Measurements from ENCODE around the gene ACD. TPM values are rescaled to one million over a fixed set of nuclear protein-coding genes. Genes with fewer than 3 reads are reported as not detected.

Gene ACD
- total RNA-seq, 6 experiments from 2014 or later, result 4.0 to 8.2 (median 5.9) TPM

GRCh38 chr16:67662653-67663010 is 2.6 kb upstream of the ACD start:
- Histone ChIP-seq H3K4me3 (no peak overlapping the region), H3K4me1 (peaks cover 0 to 25% (median 10%) of the 10 kb centered on the region in 4 donors), H3K36me3 (no peaks in the 10 kb centered on the region), H3K27me3 (no peaks in the 10 kb centered on the region), H3K27ac (no peak overlapping the region), H3K9me3 (no peaks in the 10 kb centered on the region)
- intact Hi-C loops (cut with DNase I), result no loop called here
- ATAC-seq, result no peak
- no peak for DNase-seq
- TF ChIP-seq POLR2A (IDR thresholded peaks at IDR 0.05), result no peak
- TF ChIP-seq CTCF (IDR thresholded peaks at IDR 0.05), result no peak

- 92% methylated on average over 7 of the region's 34 CpGs for WGBS (ENCODE audit: insufficient coverage, low coverage, low lambda C conversion rate, missing lambda C conversion rate)
- H3K4me3 ChIP-seq, result no peak overlapping the region
- H3K36me3 ChIP-seq, result no peaks in the 10 kb centered on the region
- H3K27me3 ChIP-seq, result no peaks in the 10 kb centered on the region
- no peak overlapping the region for H3K27ac ChIP-seq
- H3K4me1 ChIP-seq, result peaks cover 0 to 20% (median 6%) of the 10 kb centered on the region in 4 donors
- no peak for DNase-seq
- intact Hi-C loops (cut with DNase I), result no loop called here
- no peak for ATAC-seq
- no peaks in the 10 kb centered on the region for H3K9me3 ChIP-seq
- TF ChIP-seq POLR2A (IDR thresholded peaks at IDR 0.05) (no peak), CTCF (IDR thresholded peaks at IDR 0.05) (no peak)
These were observed 2.0 kb upstream of the ACD start for GRCh38 chr16:67661886-67662652.

GRCh38 chr16:67661101-67661761 is 1.2 kb upstream of the ACD start:
- TF ChIP-seq CTCF (IDR thresholded peaks at IDR 0.05), result no peak
- TF ChIP-seq POLR2A (IDR thresholded peaks at IDR 0.05), result no peak
- no peak for DNase-seq
- Histone ChIP-seq H3K36me3 (no peaks in the 10 kb centered on the region), H3K27ac (peak overlapping the region in 1 of 3 donors; percentile 50), H3K4me1 (peaks cover 0 to 19% (median 4%) of the 10 kb centered on the region in 4 donors), H3K9me3 (no peaks in the 10 kb centered on the region), H3K27me3 (no peaks in the 10 kb centered on the region), H3K4me3 (peak overlapping the region; percentile 77 to 95 (median 77))
- WGBS (ENCODE audit: insufficient coverage, low coverage, low lambda C conversion rate, missing lambda C conversion rate), result 34% methylated on average over 29 of the region's 39 CpGs
- intact Hi-C loops (cut with DNase I), result no loop called here
- ATAC-seq, result no peak

- H3K27ac ChIP-seq, result peak within 1 kb of the TSS; percentile 77 to 86 (median 81)
- 1% methylated on average over 17 of the region's 48 CpGs for WGBS (ENCODE audit: insufficient coverage, low coverage, low lambda C conversion rate, missing lambda C conversion rate)
These were observed 536 bp upstream of the ACD start, which contains the start of gene PARD6A for GRCh38 chr16:67660564-67661028. Gene PARD6A (plus strand): TSS chr16:67660960. CDS start chr16:67661039, 79 bp downstream.

More at GRCh38 chr16:67660564-67661028, 536 bp upstream of the ACD start, which contains the start of gene PARD6A:
- intact Hi-C loops (cut with DNase I), result no loop called here
- Histone ChIP-seq H3K4me3 (peak within 1 kb of the TSS; percentile 77 to 95 (median 77)), H3K9me3 (no peaks in the 10 kb centered on the region), H3K36me3 (no peaks in the 10 kb centered on the region), H3K4me1 (peaks cover 0 to 12% (median 1%) of the 10 kb centered on the region in 4 donors), H3K27me3 (no peaks in the 10 kb centered on the region)
- ATAC-seq (peak; percentile 81 to 89 (median 86)), DNase-seq (peak; percentile 96 to 98 (median 96))
- TF ChIP-seq CTCF (IDR thresholded peaks at IDR 0.05) (peak in 1 of 4 donors; percentile 32), POLR2A (IDR thresholded peaks at IDR 0.05) (no peak)
